Activated B cell treated with CpG ODN at 0.5 μM for 24 hours (primary cell): ENCODE data around the gene SYNE3. TPM values are rescaled to one million over a fixed set of nuclear protein-coding genes. Genes with fewer than 3 reads are reported as not detected.

Experiments
- ATAC-seq: fragments of 200-7000 bp; cut with Tn5 transposase; one replicate; pipeline ENCODE4 v1.10.0; 2021; ENCODE audit warnings: low read depth, mild to moderate bottlenecking, moderate library complexity
- CTCF ChIA-PET: fragments of 350-600 bp; sonication (Branson Sonifier 250); formaldehyde crosslinking; loops from one replicate; lab custom pipeline; 2021; ENCODE audit warnings: antibody characterized with exemption; lab: Charles Lee
- POLR2A ChIA-PET: fragments of 350-600 bp; sonication (Branson Sonifier 250); formaldehyde crosslinking; loops from one replicate; lab custom pipeline; 2021; ENCODE audit warnings: antibody characterized with exemption; lab: Charles Lee
- DNase-seq: peaks from one replicate; pipeline ENCODE4 v3.0.0; 2022
- H3K27ac Mint-ChIP-seq: one replicate; pipeline ENCODE4 v1.8.0; 2020; ENCODE audit warnings: mixed read lengths
- H3K27me3 Mint-ChIP-seq: one replicate; pipeline ENCODE4 v1.8.0; 2021; ENCODE audit warnings: mixed read lengths
- H3K36me3 Mint-ChIP-seq: one replicate; pipeline ENCODE4 v1.8.0; 2021; ENCODE audit warnings: low read depth, mixed read lengths
- H3K4me1 Mint-ChIP-seq: one replicate; pipeline ENCODE4 v1.8.0; 2021; ENCODE audit warnings: mixed read lengths
- H3K4me3 Mint-ChIP-seq: one replicate; pipeline ENCODE4 v1.8.0; 2020; ENCODE audit warnings: mild to moderate bottlenecking, mixed read lengths
- H3K9me3 Mint-ChIP-seq: one replicate; pipeline ENCODE4 v1.8.0; 2020; ENCODE audit warnings: mixed read lengths
- CTCF ChIP-seq: fragments of 200-600 bp; IDR thresholded peaks from one replicate; pipeline ENCODE4 v1.8.0; 2022; ENCODE audit warnings: antibody characterized with exemption, mild to moderate bottlenecking
- intact Hi-C: fragments of 100-400 bp; cut with micrococcal nuclease; formaldehyde crosslinking; loops from one replicate; pipeline ENCODE4 v1.15.1; 2024
- total RNA-seq: library from RNA; stranded (reverse); gene quantifications from 2 replicates; pipeline ENCODE4 v1.2.3, GENCODE V29; 2022

The SYNE3 gene, protein sequence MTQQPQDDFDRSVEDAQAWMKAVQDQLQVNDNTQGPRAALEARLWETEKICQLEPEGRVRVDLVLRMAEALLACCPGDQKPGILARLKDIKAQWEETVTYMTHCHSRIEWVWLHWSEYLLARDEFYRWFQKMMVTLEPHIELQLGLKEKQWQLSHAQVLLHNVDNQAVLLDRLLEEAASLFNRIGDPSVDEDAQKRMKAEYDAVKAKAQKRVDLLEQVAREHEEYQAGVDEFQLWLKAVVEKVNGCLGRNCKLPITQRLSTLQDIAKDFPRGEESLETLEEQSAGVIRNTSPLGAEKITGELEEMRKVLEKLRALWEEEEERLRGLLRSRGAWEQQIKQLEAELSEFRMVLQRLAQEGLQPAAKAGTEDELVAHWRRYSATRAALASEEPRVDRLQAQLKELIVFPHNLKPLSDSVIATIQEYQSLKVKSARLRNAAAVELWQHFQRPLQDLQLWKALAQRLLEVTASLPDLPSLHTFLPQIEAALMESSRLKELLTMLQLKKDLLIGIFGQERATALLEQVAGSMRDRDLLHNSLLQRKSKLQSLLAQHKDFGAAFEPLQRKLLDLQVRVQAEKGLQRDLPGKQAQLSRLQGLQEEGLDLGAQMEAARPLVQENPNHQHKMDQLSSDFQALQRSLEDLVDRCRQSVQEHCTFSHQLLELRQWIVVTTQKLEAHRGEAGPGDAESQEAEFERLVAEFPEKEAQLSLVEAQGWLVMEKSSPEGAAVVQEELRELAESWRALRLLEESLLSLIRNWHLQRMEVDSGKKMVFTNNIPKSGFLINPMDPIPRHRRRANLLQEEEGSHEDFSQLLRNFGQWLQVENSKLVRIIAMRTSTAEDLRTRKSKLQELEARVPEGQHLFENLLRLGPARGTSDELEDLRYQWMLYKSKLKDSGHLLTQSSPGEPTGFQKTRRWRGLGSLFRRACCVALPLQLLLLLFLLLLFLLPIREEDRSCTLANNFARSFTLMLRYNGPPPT
- total RNA-seq = 95.6 and 104 TPM in 2 replicates

- Mint-ChIP-seq H3K4me3 (peak within 1 kb of the TSS; percentile 94), H3K27ac (peak within 1 kb of the TSS; percentile 93), H3K27me3 (no peaks in the 10 kb centered on the region), H3K36me3 (peaks cover 20% of the 10 kb centered on the region), H3K4me1 (peaks cover 74% of the 10 kb centered on the region), H3K9me3 (no peaks in the 10 kb centered on the region)
- no peak for TF ChIP-seq CTCF
- DNase-seq (peak; percentile 71), ATAC-seq (peak; percentile 60)
- ChIA-PET CTCF (interaction anchor here (0.7 to 4.9 kb wide), 6 partner anchors 11 to 74 kb away, joined by 3 to 27 read pairs (median 6); no protein-coding TSS in a partner anchor), POLR2A (interaction anchor here (0.6 to 8.2 kb wide), 17 partner anchors 8 to 1549 kb away, joined by 3 to 113 read pairs (median 8); partner anchors contain the start of gene GLRX5)
- intact Hi-C loops = loop anchor here (1.0 to 5.0 kb wide), 8 partner anchors 12 to 1549 kb away; partner anchors contain the start of gene DICER1
Observed at GRCh38 chr14:95516554-95517181, at the start of gene SYNE3. Gene SYNE3 (minus strand): TSS chr14:95516650. CDS start chr14:95475821, 40,829 bp downstream.

GRCh38 chr14:95564060-95564459 lies 47.6 kb upstream of the SYNE3 start:
- Mint-ChIP-seq H3K9me3 (no peaks in the 10 kb centered on the region), H3K36me3 (no peaks in the 10 kb centered on the region), H3K4me1 (peaks cover 9% of the 10 kb centered on the region), H3K27ac (no peak overlapping the region), H3K27me3 (peaks cover 23% of the 10 kb centered on the region), H3K4me3 (no peak overlapping the region)
- CTCF ChIA-PET = interaction anchor here (5.6 to 5.9 kb wide), 2 partner anchors 210 to 429 kb away, joined by 44 to 71 read pairs; no protein-coding TSS in a partner anchor
- no peak for TF ChIP-seq CTCF
- POLR2A ChIA-PET = no interaction called here
- DNase-seq = no peak
- ATAC-seq = no peak
- intact Hi-C loops = no loop called here

DNA sequence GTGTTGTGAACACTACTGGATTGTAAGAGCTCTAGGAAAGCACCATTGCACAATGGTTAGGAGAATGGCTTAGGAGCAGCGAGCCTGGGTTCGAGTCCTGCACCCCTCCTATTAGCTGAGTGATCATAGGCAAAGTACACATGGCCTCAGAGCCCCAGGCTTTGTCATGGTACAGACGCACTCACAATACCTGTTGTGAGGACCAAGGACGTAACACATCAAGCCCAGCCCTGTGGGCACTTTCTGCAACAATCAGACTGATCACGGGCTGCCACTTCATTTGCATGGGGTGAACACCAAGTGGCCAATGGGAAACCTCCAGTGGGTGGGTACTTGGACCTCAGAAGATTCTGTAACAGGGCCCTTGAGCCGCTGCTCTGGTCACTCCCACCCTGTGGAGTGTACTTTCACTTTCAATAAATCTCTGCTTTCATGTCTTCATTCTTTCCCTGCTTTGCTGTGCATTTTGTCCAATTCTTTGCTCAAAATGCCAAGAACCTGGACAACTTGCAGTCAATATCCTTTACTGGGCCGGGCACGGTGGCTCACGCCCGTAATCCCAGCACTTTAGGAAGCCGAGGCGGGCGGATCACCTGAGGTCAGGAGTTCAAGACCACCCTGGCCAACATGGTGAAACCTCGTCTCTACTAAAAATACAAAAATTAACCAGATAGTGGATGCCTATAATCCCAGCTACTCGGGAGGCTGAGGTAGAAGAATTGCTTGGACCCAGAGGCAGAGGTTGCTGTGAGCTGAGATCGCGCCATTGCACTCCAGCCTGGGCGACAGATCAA lies 46.6 kb upstream of the SYNE3 start:
- POLR2A ChIA-PET = no interaction called here
- DNase-seq (no peak), ATAC-seq (no peak)
- Mint-ChIP-seq H3K27me3 (peaks cover 19% of the 10 kb centered on the region), H3K4me1 (peaks cover 9% of the 10 kb centered on the region), H3K27ac (no peak overlapping the region), H3K9me3 (no peaks in the 10 kb centered on the region), H3K36me3 (no peaks in the 10 kb centered on the region), H3K4me3 (no peak overlapping the region)
- CTCF ChIA-PET = interaction anchor here (1.0 to 5.9 kb wide), 5 partner anchors 7 to 430 kb away, joined by 3 to 71 read pairs (median 10); no protein-coding TSS in a partner anchor
- intact Hi-C loops = no loop called here
- TF ChIP-seq CTCF = no peak

DNA sequence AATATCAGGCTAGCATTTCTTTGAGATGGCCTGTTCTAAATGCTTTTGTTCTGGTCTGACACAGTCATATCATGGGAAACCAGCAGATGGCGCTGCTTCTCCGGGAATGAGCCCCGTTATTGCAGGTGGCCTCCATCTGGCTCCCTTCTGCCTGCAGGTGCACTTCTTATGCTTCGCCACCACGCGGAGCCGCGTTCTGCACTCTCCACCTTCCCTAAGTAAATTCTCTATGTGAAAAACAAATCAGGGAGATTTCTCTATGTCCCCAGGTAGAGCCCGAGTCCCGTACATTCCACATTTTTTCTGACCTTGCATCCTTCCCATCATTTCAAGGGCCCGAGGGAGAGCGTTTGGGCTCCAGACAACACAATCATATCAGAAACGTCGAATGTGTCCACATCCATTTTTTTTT lies 44.6 kb upstream of the SYNE3 start:
- H3K27ac Mint-ChIP-seq = no peak overlapping the region
- no peaks in the 10 kb centered on the region for H3K9me3 Mint-ChIP-seq
- DNase-seq = peak; percentile 79
- peak; percentile 100 for ATAC-seq
- CTCF ChIA-PET = interaction anchor here (0.7 to 5.9 kb wide), 6 partner anchors 51 to 437 kb away, joined by 3 to 71 read pairs (median 10); no protein-coding TSS in a partner anchor
- H3K36me3 Mint-ChIP-seq = no peaks in the 10 kb centered on the region
- peak; percentile 71 for TF ChIP-seq CTCF
- H3K4me3 Mint-ChIP-seq = no peak overlapping the region
- H3K4me1 Mint-ChIP-seq = peaks cover 4% of the 10 kb centered on the region
- POLR2A ChIA-PET = no interaction called here
- intact Hi-C loops = loop anchor here (1.0 kb wide), 8 partner anchors 48 to 863 kb away; partner anchors contain the start of gene TCL1A
- H3K27me3 Mint-ChIP-seq = peaks cover 17% of the 10 kb centered on the region
